Astrocyte (in vitro differentiated cells and primary cell): ENCODE data around the gene DCLRE1A. TPM values are rescaled to one million over a fixed set of nuclear protein-coding genes. Genes with fewer than 3 reads are reported as not detected.

Source experiments
- DNase-seq: peaks from one replicate; pipeline ENCODE4 v3.0.0-alpha.2; 2010; ENCODE audit warnings: low read depth
- FAIRE-seq: peaks from 2 replicates; lab custom pipeline; 2011; peaks lifted over from hg19 to GRCh38; lab: Jason Lieb, UNC
- H2AFZ ChIP-seq: 2 replicates; pipeline ENCODE4 v1.6.0; 2012; ENCODE audit warnings: low read depth, low read length, inconsistent platforms
- H3K27ac ChIP-seq: 2 replicates; pipeline ENCODE4 v1.5.1; 2011; ENCODE audit warnings: low read depth, low read length, inconsistent platforms
- H3K27me3 ChIP-seq: 2 replicates; pipeline ENCODE4 v1.6.0; 2011; ENCODE audit warnings: low read length, inconsistent platforms; ENCODE audit not compliant: insufficient read depth
- H3K36me3 ChIP-seq: 2 replicates; pipeline ENCODE4 v1.5.1; 2011; ENCODE audit warnings: low read length, inconsistent platforms; ENCODE audit not compliant: insufficient read depth
- H3K4me1 ChIP-seq: 2 replicates; pipeline ENCODE4 v1.5.1; 2011; ENCODE audit warnings: low read length, inconsistent platforms; ENCODE audit not compliant: insufficient read depth
- H3K4me2 ChIP-seq: 2 replicates; pipeline ENCODE4 v1.6.0; 2012; ENCODE audit warnings: low read length, inconsistent platforms
- H3K4me3 ChIP-seq: 2 replicates; pipeline ENCODE4 v1.5.1; 2011; ENCODE audit warnings: low read depth, mild to moderate bottlenecking, low read length, inconsistent platforms; ENCODE audit not compliant: insufficient read depth
- H3K79me2 ChIP-seq: 2 replicates; pipeline ENCODE4 v1.6.0; 2012; ENCODE audit warnings: mild to moderate bottlenecking, low read length, inconsistent platforms; ENCODE audit not compliant: insufficient read depth
- H3K9ac ChIP-seq: 2 replicates; pipeline ENCODE4 v1.6.0; 2012; ENCODE audit warnings: mild to moderate bottlenecking, low read length, inconsistent platforms
- H3K9me3 ChIP-seq: 2 replicates; pipeline ENCODE4 v1.5.1; 2012; ENCODE audit warnings: low read depth, mild to moderate bottlenecking, low read length, inconsistent platforms; ENCODE audit not compliant: insufficient read depth
- H4K20me1 ChIP-seq: 2 replicates; pipeline ENCODE4 v1.6.0; 2012; ENCODE audit warnings: low read length, inconsistent platforms; ENCODE audit not compliant: insufficient read depth
- H3K27ac Mint-ChIP-seq: one replicate; pipeline ENCODE4 v1.8.0; 2021; ENCODE audit warnings: mild to moderate bottlenecking, mixed read lengths; ENCODE audit not compliant: unreplicated experiment
- H3K27me3 Mint-ChIP-seq: one replicate; pipeline ENCODE4 v1.8.0; 2021; ENCODE audit warnings: low read depth, mixed read lengths; ENCODE audit not compliant: unreplicated experiment
- H3K36me3 Mint-ChIP-seq: one replicate; pipeline ENCODE4 v1.8.0; 2021; ENCODE audit warnings: low read depth, mixed read lengths; ENCODE audit not compliant: unreplicated experiment
- H3K4me1 Mint-ChIP-seq: one replicate; pipeline ENCODE4 v1.8.0; 2021; ENCODE audit warnings: low read depth, mixed read lengths; ENCODE audit not compliant: unreplicated experiment
- H3K4me3 Mint-ChIP-seq: one replicate; pipeline ENCODE4 v1.8.0; 2021; ENCODE audit warnings: mild to moderate bottlenecking, moderate library complexity, mixed read lengths; ENCODE audit not compliant: unreplicated experiment
- H3K9me3 Mint-ChIP-seq: one replicate; pipeline ENCODE4 v1.8.0; 2021; ENCODE audit warnings: mild to moderate bottlenecking, mixed read lengths; ENCODE audit not compliant: unreplicated experiment
- EZH2 ChIP-seq: IDR thresholded peaks from 2 replicates; pipeline ENCODE4 v1.6.1; 2012; ENCODE audit warnings: mild to moderate bottlenecking, low read length, inconsistent platforms; ENCODE audit not compliant: insufficient read depth
- total RNA-seq: library from RNA; stranded (reverse); gene quantifications from 2 replicates; pipeline ENCODE4 v1.2.1, GENCODE V29; 2021
- TF ChIP-seq, protein P1 (sequence below): IDR thresholded peaks from 2 replicates; pipeline ENCODE4 v1.5.1; 2011; ENCODE audit warnings: low read depth, mild to moderate bottlenecking, inconsistent platforms, low read length, moderate library complexity; ENCODE audit not compliant: insufficient read depth

DCLRE1A gene
- total RNA-seq, 1 donor from 2014 or later, result 3.8 TPM

DNA sequence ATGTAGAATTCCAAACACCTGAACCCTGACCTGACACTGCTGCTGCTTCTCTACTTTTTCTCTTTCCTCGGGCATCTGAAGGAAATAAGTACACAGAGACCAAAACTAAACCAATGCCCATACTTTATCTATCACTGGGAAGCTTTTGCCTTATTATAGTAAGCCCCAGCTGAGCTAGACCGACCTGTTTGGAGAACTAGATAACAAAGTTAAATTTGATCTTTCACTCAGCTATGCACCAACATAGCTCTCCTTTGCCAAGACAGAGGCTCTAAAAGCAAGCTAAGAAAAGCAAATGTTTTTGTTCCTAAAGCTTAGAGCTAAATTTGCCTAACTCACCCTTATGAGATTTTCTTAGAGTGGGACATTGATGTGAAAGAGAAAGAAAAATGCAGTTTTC, 39.7 kb upstream of the DCLRE1A start:
- TF ChIP-seq, protein P1, sequence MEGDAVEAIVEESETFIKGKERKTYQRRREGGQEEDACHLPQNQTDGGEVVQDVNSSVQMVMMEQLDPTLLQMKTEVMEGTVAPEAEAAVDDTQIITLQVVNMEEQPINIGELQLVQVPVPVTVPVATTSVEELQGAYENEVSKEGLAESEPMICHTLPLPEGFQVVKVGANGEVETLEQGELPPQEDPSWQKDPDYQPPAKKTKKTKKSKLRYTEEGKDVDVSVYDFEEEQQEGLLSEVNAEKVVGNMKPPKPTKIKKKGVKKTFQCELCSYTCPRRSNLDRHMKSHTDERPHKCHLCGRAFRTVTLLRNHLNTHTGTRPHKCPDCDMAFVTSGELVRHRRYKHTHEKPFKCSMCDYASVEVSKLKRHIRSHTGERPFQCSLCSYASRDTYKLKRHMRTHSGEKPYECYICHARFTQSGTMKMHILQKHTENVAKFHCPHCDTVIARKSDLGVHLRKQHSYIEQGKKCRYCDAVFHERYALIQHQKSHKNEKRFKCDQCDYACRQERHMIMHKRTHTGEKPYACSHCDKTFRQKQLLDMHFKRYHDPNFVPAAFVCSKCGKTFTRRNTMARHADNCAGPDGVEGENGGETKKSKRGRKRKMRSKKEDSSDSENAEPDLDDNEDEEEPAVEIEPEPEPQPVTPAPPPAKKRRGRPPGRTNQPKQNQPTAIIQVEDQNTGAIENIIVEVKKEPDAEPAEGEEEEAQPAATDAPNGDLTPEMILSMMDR, result no peak
- TF ChIP-seq EZH2, result no peak
- Histone ChIP-seq H3K4me2 (no peak overlapping the region), H3K27ac (no peak overlapping the region), H3K9ac (no peak overlapping the region), H4K20me1 (no peaks in the 10 kb centered on the region), H3K9me3 (no peaks in the 10 kb centered on the region), H3K4me1 (no peaks in the 10 kb centered on the region), H3K27me3 (no peaks in the 10 kb centered on the region), H3K79me2 (no peaks in the 10 kb centered on the region), H3K4me3 (no peak overlapping the region), H2AFZ (no peak overlapping the region), H3K36me3 (peaks cover 4% of the 10 kb centered on the region)
- Mint-ChIP-seq H3K9me3 (no peaks in the 10 kb centered on the region), H3K27me3 (no peaks in the 10 kb centered on the region), H3K4me3 (no peak overlapping the region), H3K36me3 (no peaks in the 10 kb centered on the region), H3K4me1 (peaks cover 16% of the 10 kb centered on the region), H3K27ac (no peak overlapping the region)
- DNase-seq (no peak), FAIRE-seq (no peak)

DNA sequence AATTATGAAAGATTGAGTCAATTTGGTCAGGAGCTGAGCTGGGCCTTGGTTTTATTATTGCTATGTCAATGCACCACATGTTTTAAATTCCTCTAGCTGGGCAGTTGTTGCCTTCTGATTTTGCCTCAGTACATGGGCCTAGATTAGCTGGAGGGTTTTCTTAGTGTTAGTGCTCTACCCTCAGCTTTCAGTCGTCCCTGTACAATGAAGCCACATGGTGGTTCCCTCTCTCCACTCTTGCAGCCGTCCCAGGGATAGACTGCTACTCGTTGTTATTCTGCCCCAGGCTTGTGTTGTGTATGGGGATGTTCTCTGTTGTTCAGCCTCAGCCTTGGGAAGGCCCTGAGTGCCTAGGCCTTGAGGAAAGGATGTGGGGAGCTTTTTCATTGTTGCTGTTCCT, 37.6 kb upstream of the DCLRE1A start:
- H3K27me3 Mint-ChIP-seq, result no peaks in the 10 kb centered on the region
- Histone ChIP-seq H3K27me3 (no peaks in the 10 kb centered on the region), H3K9ac (no peak overlapping the region), H3K27ac (no peak overlapping the region), H3K36me3 (no peaks in the 10 kb centered on the region), H4K20me1 (no peaks in the 10 kb centered on the region), H2AFZ (no peak overlapping the region), H3K4me3 (no peak overlapping the region), H3K4me1 (no peaks in the 10 kb centered on the region), H3K4me2 (no peak overlapping the region), H3K9me3 (no peaks in the 10 kb centered on the region), H3K79me2 (no peaks in the 10 kb centered on the region)
- H3K36me3 Mint-ChIP-seq, result no peaks in the 10 kb centered on the region
- TF ChIP-seq, protein P1, result no peak
- TF ChIP-seq EZH2, result no peak
- no peak overlapping the region for H3K4me3 Mint-ChIP-seq
- no peak overlapping the region for H3K27ac Mint-ChIP-seq
- peaks cover 5% of the 10 kb centered on the region for H3K4me1 Mint-ChIP-seq
- H3K9me3 Mint-ChIP-seq, result no peaks in the 10 kb centered on the region
- FAIRE-seq (no peak), DNase-seq (no peak)

DNA sequence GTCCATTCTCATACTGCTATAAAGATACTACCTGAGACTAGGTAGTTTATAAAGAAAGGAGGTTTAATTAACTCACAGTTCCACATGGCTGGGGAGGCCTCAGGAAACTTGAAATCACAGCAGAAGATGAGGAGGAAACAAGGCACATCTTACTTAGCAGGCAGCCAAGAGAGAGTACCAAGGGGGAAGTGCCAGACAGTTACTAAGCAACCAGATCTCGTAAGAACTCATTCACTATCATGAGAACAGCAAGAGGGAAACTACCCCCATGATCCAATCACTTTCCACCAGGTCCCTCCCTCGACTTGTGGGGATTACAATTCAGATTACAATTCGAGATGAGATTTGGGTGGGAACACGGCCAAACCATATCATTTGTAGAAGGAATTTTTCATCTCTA, 36.9 kb upstream of the DCLRE1A start:
- TF ChIP-seq EZH2, result no peak
- TF ChIP-seq, protein P1, result no peak
- DNase-seq (no peak), FAIRE-seq (no peak)
- H4K20me1 ChIP-seq, result no peaks in the 10 kb centered on the region
- no peaks in the 10 kb centered on the region for H3K9me3 Mint-ChIP-seq
- no peak overlapping the region for H3K27ac ChIP-seq
- no peaks in the 10 kb centered on the region for H3K4me1 ChIP-seq
- H3K9ac ChIP-seq, result no peak overlapping the region
- no peak overlapping the region for H2AFZ ChIP-seq
- H3K27ac Mint-ChIP-seq, result no peak overlapping the region
- no peak overlapping the region for H3K4me2 ChIP-seq
- H3K27me3 ChIP-seq, result no peaks in the 10 kb centered on the region
- no peaks in the 10 kb centered on the region for H3K36me3 Mint-ChIP-seq
- no peak overlapping the region for H3K4me3 ChIP-seq
- no peak overlapping the region for H3K4me3 Mint-ChIP-seq
- no peaks in the 10 kb centered on the region for H3K27me3 Mint-ChIP-seq
- H3K9me3 ChIP-seq, result no peaks in the 10 kb centered on the region
- no peaks in the 10 kb centered on the region for H3K79me2 ChIP-seq
- H3K4me1 Mint-ChIP-seq, result peaks cover 5% of the 10 kb centered on the region
- no peaks in the 10 kb centered on the region for H3K36me3 ChIP-seq
